Stimulated activated CD8-positive, alpha-beta memory T cell treated with anti-CD3 and anti-CD28 coated beads, Interleukin-12 subunit alpha, Interleukin-12 subunit beta, amount 100 ng/mL, for 24 hours (primary cell): ENCODE measurements around the gene THSD7B.
"Not testable (repeated sequence)": the region's sequence is repeated elsewhere in the genome, so short reads cannot be mapped to it uniquely, and the experiment has no call there.

ENCODE experiments used
- DNase-seq: peaks from one replicate; pipeline ENCODE4 v3.0.0-alpha.2; 2020; ENCODE audit errors: extremely low read depth

The THSD7B gene

DNA sequence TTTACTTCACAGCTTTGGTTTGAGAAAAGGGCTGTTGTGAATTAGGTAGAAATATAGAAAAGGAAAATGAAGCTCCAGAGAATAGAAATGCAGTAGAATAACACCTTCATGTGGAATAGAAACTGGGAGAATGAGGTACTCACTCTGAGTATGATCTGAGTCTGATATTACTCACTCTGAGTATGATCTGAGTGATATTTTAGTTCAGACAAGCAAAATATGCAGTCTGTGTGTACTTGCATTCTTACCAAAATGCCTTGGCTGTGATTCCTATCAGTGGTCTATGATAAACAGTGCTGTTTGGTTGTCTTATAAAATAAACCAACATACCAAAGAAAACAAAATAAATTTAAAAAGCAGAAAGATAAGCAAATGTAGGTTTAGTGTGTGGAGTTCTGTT lies 487.6 kb downstream of the THSD7B start:
- no peak for DNase-seq

DNA sequence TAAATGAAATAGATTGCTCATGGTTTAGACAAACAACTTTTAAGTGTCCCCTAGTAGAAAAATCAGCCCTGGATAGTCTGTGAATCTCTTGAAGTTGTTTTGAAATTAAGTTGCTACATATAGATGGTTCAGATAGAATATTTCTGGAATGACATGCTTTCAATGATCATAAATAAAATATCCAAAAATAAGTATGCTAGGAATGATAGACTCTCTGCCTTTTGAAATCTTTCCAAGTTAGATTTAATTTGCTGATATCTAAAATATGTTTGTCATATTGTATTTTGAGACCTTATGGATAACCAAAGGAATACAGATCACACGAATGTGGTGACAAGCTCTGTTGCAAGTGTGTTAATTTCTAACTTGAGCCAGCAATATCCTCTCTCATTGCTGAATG lies 488.7 kb downstream of the THSD7B start:
- no peak for DNase-seq

DNA sequence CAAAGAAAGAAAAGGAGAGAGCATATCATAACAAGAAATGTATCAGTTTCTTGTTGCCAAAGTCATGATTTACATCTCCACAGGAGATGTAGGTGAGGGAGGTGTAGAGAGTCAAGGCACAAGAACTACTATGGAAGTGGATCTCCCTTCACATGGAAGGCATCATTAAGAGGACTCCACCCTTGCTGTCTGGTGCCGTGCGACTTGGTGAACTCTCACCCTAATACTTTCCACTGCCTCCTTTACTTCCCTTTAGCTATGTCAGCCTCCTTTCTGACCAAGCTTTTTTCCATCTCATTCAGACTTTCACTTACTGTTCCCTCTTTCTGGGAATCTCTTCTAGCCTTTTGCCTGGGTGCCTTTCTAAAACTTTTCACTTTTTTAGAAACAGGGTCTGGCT lies 490.0 kb downstream of the THSD7B start:
- no peak for DNase-seq

DNA sequence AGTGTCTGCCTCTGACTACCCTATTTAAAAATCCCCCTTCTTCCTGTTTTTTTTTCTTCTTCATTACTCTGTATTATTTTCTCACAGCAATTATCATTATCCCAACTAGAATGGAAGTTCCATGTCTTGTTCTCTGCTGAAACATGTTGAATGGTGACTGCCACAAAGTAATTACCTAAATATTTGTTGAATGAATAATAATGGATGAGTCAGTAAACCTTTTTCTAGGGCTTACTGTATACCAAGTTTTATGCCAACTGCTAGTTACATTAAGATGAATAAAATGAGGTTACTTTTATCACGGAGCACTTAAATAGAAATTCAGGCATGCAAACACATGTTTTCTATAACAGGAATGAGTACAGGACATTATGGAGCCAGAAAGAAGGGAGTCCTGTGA lies 490.6 kb downstream of the THSD7B start:
- no peak for DNase-seq

DNA sequence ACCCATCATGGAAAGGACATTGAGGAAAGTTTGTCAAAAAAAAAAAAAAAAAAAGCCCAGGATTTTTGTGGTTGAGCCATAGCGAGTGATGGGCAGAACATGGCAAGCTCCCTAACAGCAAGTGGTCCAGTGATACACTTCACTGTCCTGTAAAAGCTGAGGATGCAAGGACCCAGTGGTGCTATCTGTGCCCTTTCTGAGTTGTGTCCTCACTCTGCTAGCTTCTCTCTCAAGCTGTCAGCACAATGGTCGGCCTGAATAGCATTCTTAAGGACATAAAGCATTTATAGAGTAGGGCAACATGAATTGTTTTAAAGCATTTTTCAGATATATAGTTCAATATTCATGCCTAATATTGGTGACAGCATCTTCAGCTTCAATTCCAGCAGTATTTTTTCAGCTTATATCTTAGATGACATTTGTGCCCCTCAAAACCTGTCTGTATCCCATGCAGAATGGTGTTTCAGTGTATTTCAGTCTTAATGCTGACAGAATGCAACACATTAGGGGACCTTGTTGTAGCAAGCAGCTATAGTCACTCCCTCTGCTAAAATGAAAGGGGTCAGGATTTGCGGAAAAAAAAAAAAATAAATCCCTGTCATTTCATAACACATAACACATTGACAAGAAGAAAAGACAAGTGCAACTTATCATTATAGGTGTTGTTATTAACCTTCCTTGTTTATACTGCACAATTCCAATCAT lies 496.7 kb downstream of the THSD7B start:
- no peak for DNase-seq

DNA sequence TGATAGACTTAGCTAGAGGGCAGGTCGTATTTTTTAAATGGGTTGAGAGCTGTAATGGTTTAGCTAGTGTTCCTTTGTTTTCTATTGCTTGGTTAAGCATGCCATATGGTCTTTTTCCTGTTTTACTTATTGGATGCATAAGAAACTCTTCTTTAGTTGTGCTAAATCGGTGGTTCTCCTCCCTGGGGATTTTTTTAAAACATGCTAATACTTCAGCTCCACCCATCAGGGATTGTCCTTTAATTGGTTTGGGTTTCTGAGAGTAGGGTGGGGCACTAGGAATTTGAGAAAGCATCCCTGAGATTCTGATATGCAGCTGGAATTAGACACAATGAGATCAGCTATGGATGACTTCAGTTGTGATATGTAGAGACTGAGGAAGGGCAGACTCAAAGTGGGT lies 497.2 kb downstream of the THSD7B start:
- no peak for DNase-seq

DNA sequence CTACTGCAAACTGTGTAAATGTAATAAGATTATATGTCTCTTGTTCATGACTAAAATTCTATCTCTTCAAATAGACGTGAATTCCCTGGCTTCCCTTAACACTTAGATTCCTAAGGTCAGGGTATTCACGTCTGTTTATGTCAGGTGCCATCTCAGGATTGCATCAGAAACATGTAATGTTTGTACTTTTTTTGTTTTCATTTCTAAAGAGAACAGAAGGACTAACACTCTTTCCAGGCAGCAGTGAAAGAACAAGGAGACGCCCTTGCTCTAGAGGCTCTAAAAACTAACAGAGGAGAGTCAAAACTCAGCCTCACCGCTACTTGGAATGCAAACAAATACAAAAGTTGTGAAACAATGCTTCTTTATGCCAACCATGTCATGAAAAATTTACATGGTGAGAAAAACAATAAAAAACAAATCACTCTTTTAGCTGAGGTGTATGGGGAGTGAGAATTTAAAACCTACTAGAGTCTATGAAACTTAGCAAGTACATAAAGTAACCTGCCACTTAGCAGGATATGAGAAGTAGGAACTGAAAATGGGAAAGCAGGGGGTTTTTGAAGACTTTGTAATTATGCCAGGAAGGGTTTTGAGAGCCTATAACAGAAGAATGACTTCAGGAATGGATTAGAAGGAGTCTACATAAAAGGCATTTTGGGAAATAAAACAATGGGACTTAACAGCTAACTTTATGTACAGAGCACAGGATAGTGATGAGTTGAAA lies 522.7 kb downstream of the THSD7B start:
- no peak for DNase-seq

DNA sequence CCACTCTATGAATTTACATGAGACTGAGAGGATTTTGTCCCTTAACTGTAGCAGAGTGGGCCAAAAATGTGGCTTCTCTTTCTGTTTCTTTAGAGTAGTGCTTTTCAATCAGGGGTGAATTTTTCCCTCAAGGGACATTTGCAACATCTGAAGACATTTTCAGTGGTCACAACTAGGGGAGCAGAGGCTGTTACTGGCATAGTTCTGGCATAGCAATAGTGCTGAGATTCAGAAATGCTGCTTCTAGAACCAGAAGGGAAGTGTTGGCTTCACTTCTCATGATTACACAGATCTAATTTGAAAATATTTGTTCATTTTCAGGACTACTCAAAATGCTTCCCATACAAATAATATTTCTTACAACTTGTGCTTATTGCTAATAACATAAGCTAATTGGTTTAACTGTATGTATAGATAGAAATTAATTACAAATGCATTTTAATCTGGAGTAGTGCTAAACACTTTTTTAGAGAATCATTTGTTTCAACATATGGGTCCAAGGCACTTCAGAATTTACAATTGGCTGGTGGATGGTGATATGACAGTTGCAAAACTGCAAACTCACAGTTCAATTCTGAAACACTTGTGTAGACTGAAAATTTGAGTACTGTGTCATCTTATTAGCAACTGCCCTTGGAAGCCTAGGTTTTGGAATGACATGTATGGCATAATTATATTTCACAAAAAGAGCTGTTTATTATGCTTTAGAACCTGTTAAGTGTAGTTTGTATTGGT lies 526.7 kb downstream of the THSD7B start:
- no peak for DNase-seq

DNA sequence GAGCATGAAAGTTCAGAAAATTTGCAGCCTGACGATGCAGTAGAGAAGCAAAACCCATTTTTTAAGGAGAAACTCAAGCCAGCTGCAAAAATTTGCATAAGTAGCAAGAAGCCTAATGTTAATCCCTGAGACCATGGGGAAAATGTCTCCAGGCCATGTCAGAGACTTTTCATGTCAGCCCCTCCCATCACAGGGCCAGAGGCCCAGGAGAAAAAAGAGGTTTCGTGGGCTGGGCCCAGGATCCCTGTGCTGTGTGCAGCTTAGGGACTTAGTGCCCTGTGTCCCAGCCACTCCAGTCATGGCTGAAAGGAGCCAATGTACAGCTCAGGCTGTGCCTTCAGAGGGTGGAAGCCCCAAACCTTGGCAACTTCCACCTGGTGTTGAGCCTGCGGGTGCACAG lies 533.0 kb downstream of the THSD7B start:
- DNase-seq, result no peak

DNA sequence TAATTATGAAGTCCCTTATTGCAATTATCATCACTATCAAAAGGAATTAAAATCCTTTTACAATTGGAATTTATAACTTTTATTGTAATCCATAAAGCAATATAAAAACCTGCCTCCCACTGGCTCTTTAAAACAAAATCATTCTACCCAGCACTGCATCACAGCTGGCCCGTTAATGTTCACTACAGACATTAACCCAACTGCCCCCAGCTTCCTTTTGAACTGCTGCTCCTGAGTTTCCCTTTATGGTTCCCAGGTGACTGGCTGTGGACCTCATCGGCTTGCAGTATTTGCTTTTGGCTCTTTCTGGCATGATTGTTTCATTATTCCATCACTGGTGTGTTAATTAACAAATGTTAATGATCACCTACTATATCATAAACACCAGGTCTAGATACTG lies 535.6 kb downstream of the THSD7B start:
- no peak for DNase-seq

DNA sequence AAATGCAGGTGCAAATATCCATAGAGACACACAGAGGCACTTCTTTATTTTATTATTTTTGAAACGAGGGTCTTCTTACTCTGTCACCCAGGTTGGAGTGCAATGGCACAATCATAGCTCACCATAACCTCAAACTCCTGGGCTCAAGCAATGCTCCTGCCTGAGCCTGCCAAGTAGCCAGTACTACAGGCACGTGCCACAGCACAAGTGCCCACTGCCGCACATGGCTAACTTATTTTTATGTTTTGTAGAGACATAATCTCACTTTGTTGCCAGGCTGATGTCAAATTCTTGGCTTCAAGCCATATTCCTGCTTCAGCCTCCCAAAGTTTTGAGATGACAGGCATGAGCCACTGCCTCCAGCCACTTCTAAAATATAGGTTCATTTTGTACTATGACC lies 537.6 kb downstream of the THSD7B start:
- no peak for DNase-seq

DNA sequence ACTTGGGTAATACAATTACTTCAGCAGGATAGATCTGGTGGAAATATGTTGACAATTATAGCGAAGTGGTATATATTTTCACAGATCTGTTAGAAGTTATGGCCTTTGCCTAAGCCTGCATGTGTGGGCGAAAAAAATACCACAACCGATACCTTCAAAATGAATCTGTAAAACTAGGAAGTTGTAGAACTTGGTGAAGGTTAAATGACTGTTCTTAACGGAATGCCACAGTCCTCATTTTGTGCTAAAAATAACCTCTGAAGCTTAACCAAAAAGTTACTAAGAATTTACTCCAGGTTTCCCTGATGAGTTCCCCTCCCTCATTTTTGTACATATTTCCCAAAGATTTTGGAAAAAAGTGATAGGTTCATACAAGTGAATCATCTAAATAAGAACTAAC lies 550.7 kb downstream of the THSD7B start:
- DNase-seq, result no peak

DNA sequence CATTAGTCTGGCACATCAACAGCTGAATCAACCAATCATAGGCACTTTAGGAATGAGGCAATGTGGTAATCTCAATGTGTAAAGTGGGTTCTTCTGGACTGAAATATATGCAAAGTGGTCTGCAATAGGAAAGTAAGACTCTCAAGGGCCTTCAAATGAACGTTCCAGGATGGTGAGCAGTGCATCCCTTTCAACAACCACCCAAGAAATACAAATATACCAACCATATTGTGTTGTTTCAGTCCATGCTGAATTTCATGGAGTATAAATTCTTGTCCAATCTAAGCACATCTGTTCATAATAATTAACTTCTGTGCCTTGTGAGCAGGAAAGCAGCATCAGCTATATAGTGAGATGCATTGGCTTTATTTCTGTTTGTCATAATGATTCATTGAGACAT lies 556.2 kb downstream of the THSD7B start:
- DNase-seq, result no peak

DNA sequence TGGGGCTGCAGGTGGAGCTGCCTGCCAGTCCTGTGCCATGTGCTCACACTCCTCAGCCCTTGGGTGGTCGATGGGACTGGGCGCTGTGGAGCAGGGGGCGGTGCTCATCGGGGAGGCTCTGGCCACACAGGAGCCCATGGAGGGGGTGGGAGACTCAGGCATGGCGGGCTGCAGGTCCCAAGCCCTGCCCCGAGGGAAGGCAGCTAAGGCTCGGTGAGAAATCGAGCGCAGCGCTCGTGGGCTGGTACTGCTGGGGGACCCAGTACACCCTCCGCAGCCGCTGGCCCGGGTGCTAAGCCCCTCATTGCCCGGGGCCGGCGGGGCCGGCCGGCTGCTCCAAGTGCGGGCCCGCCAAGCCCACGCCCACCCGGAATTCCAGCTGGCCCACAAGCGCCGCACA lies 566.2 kb downstream of the THSD7B start:
- not testable (repeated sequence) for DNase-seq

DNA sequence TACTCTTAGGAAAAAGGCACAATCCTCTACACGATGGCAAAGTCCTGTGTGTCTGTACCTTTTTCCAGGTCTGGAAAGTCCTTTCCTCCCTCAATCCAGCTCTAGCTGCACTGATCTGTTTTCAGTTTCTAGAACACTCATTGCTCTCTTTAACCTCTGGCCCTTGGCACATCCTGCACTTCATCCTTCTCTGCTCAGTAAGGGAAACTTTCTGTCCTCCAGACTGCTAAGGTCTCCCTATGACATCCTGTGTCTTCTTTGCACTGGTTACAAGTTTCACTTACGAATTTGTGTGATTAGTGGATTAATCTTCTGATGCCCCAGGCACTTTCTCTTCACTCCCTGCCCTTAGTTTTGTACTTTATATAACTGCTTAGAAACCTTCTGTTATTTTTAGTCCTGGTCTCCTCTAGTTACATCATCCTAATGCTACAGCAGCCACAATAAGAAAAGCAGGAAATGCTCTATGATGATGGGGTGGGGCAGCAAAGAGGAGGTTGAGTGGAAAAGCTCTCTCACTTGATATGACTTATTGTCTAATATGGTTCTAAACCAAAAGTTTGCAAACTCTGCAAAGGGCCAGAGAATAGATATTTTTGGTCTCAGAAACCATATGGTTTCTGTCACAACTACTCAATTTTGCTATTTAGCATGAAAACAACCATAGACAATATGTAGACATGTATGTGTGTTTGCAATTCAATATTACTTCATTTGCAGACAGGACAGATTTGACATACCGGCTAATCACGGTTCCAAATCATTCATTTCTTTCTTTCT lies 568.2 kb downstream of the THSD7B start:
- DNase-seq, result no peak

DNA sequence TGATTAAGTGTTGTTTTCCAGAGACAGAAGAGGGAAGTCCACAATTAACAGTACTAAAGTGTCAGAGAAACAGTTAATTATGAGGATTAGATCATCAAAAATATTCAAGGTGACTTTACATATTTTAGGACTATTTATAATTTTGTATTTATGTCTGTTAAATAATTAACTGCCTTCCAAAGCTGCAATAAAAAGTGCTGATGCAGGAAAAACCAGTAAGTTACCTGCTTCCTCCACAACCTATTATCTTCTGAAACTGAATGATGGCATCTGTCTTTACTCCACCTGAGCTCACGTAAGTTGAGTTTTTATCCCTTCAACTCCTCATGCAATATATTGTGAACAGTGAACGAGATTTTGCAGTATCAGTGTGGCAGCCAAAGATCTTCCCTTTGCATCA lies 570.7 kb downstream of the THSD7B start:
- no peak for DNase-seq

DNA sequence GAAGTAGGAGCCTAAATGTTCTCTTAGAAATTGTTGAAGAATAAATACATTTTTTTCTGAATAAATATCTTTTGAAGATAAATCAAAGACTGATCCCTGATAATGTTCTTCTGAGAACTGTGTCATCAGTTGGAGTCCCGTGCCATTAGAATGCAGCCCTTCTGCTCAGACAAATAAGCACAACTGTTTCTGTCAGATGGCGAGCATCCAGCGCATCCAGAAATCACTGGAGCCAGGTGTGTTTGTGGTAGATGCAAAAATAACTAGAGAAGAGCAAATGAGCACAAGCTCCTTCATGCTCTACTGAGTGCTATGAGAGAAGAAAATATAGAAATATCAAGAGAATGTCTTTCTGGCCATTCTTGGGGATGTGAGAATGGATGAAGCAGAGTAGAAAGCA lies 573.7 kb downstream of the THSD7B start:
- DNase-seq, result no peak

DNA sequence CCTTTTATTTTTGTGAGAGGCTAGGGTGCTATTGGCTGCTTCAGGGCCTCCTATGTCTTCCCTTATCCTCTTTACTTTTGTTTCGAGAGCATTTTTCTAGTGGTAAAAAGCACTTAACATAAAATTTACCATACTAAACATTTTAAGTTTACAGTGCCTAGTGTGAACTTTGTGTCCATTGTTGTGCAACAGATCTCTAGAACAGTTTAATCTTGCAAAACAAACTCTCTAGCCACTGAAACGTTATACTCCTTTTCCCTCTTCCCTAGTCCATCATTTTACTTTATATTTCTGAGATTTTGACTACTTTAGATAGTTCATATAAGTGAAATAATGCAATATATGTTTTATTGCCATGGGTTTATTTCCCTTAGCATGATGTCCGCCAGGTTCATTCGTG lies 580.6 kb downstream of the THSD7B start:
- no peak for DNase-seq

DNA sequence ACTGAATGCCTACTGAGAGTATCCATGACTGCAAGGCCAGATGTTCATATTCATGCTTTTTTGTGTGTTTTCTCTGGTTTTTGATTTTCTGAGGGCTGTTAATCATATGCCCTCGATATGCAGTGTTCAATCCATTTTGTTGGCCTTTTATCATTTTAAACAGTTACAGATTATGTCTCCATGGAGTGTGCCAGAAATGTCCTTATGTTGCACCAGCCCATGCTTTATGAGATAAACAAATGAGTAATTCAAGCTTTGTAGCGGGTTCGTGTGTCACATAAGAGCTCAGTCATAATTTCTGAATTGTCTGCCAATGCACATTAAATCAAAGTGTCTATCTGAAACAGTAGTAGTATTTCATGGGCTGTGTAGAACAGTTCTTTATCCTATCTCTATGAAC lies 583.0 kb downstream of the THSD7B start:
- no peak for DNase-seq

DNA sequence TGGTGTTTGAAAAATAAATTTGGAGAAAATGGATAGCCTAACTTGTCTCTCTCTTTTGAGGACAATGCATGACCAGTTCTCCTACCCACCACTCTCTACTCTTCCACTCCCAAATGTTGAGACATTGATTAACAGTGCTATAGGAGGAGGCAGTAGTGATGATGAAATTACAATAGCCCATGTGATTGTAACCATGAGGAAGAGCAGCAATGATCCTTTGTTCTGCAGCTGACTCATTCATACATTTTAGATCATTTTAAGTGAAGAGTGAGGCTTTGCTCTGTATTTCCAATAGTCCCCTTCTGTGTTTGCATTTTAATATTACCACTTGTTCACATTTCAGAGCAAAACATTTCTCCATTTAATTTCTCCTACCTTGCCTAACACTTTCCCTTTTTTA lies 592.3 kb downstream of the THSD7B start:
- no peak for DNase-seq

DNA sequence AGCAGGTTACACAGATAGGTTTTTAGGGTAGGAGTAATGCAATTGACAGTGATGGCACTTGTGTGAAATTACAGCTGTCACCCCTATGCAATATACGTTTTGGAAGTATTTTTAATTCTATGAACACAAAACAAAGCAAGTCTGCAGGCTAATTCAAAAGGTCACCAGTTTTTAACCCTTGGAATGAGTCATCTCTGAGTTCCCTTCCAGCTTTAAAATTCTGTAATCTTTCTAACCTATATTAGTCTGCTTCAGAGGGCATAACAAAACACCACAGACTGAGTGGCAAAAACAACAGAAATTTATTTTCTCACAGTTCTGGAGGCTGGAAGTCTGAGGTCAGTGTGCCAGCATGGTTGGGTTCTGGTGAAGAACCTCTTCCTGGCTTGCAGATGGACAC lies 602.0 kb downstream of the THSD7B start:
- no peak for DNase-seq

DNA sequence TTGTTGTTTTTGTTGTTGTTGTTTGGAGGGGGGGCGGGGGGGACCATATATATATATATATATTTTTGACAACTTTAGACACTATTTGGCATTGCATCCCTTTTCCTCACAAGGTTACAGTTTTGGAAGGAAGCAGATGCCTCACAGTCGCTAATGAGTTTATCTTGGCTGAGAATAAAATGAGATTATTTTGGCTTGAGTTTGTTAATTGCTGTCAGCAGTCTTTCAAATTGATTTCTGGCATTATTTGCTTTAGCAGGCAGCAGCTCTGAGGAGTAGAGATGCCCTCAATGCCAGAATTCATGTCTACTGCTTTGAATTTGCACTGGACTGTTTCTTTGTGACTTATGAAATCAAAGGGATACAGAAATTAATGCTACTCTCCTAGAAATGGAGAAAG lies 603.8 kb downstream of the THSD7B start:
- DNase-seq, result no peak
